H9 (cell line): ENCODE measurements around the gene KCNJ15. TPM values are rescaled to one million over a fixed set of nuclear protein-coding genes. Genes with fewer than 3 reads are reported as not detected.

Experiments used
- DNase-seq: peaks from one replicate; pipeline ENCODE4 v3.0.0-alpha.2; 2017
- H2AFZ ChIP-seq: one replicate; pipeline ENCODE4 v1.6.1; 2013; ENCODE audit warnings: mild to moderate bottlenecking, low read length, control low read depth, moderate library complexity
- H2AK5ac ChIP-seq: 2 replicates; pipeline ENCODE4 v1.6.1; 2013; ENCODE audit warnings: low read length, control low read depth, mixed read lengths; ENCODE audit not compliant: insufficient read length
- H2BK120ac ChIP-seq: one replicate; pipeline ENCODE4 v1.6.1; 2013; ENCODE audit warnings: low read depth, mild to moderate bottlenecking, low read length, control low read depth, inconsistent platforms; ENCODE audit not compliant: poor library complexity, severe bottlenecking
- H2BK12ac ChIP-seq: 2 replicates; pipeline ENCODE4 v1.6.1; 2013; ENCODE audit warnings: low read length, control low read depth, mixed read lengths, low read depth; ENCODE audit not compliant: insufficient read length
- H2BK15ac ChIP-seq: 2 replicates; pipeline ENCODE4 v1.6.1; 2013; ENCODE audit warnings: low read depth, low read length, control low read depth
- H2BK20ac ChIP-seq: one replicate; pipeline ENCODE4 v1.6.1; 2013; ENCODE audit warnings: low read depth, mild to moderate bottlenecking, low read length, control low read depth, inconsistent platforms; ENCODE audit not compliant: poor library complexity, severe bottlenecking
- H2BK5ac ChIP-seq: 2 replicates; pipeline ENCODE4 v1.6.1; 2013; ENCODE audit warnings: low read length, control low read depth, mixed read lengths; ENCODE audit not compliant: insufficient read length
- H3K14ac ChIP-seq: 2 replicates; pipeline ENCODE4 v1.6.1; 2013; ENCODE audit warnings: low read length, control low read depth; ENCODE audit not compliant: insufficient read depth
- H3K18ac ChIP-seq: 2 replicates; pipeline ENCODE4 v1.6.1; 2013; ENCODE audit warnings: low read depth, mild to moderate bottlenecking, mixed read lengths, low read length, control low read depth; ENCODE audit not compliant: insufficient read length
- H3K23ac ChIP-seq: 2 replicates; pipeline ENCODE4 v1.6.1; 2013; ENCODE audit warnings: low read length, control low read depth, mixed read lengths, low read depth; ENCODE audit not compliant: insufficient read length
- H3K23me2 ChIP-seq: 2 replicates; pipeline ENCODE4 v1.6.1; 2013; ENCODE audit warnings: low read depth, mild to moderate bottlenecking, mixed read lengths, low read length, control low read depth; ENCODE audit not compliant: insufficient read length, poor library complexity, severe bottlenecking
- H3K27ac ChIP-seq: 2 replicates; pipeline ENCODE4 v1.5.1; 2013; ENCODE audit warnings: low read length, control low read depth, mixed read lengths, low read depth; ENCODE audit not compliant: insufficient read length
- H3K27me3 ChIP-seq: 2 replicates; pipeline ENCODE4 v1.6.1; 2013; ENCODE audit warnings: low read length, control low read depth, inconsistent platforms; ENCODE audit not compliant: insufficient read depth
- H3K4ac ChIP-seq: 2 replicates; pipeline ENCODE4 v1.6.1; 2013; ENCODE audit warnings: low read depth, mild to moderate bottlenecking, control low read depth, inconsistent platforms, low read length, moderate library complexity
- H3K4me1 ChIP-seq: 2 replicates; pipeline ENCODE4 v1.6.1; 2013; ENCODE audit warnings: low read length, control low read depth, inconsistent platforms; ENCODE audit not compliant: insufficient read depth
- H3K4me2 ChIP-seq: 2 replicates; pipeline ENCODE4 v1.6.1; 2013; ENCODE audit warnings: low read length, control low read depth, mixed read lengths; ENCODE audit not compliant: insufficient read length, insufficient read depth
- H3K56ac ChIP-seq: 2 replicates; pipeline ENCODE4 v1.6.1; 2013; ENCODE audit warnings: low read depth, mild to moderate bottlenecking, mixed read lengths, low read length, control low read depth; ENCODE audit not compliant: insufficient read length
- H3K79me1 ChIP-seq: 2 replicates; pipeline ENCODE4 v1.6.1; 2013; ENCODE audit warnings: low read depth, mild to moderate bottlenecking, moderate library complexity, low read length, control low read depth, inconsistent platforms; ENCODE audit not compliant: insufficient read depth, poor library complexity, severe bottlenecking
- H3K79me2 ChIP-seq: 2 replicates; pipeline ENCODE4 v1.6.1; 2013; ENCODE audit warnings: low read length, control low read depth, inconsistent platforms; ENCODE audit not compliant: insufficient read depth
- H3K9ac ChIP-seq: 2 replicates; pipeline ENCODE4 v1.6.1; 2013; ENCODE audit warnings: low read length, control low read depth, mixed read lengths; ENCODE audit not compliant: insufficient read length; ENCODE audit errors: extremely low read depth
- H3K9me3 ChIP-seq: one replicate; pipeline ENCODE4 v1.6.1; 2013; ENCODE audit warnings: low read depth, low read length, inconsistent platforms; ENCODE audit not compliant: control insufficient read depth
- H3T11ph ChIP-seq: one replicate; pipeline ENCODE4 v1.6.1; 2013; ENCODE audit warnings: mild to moderate bottlenecking, low read length, control low read depth, inconsistent platforms
- H4K20me1 ChIP-seq: one replicate; pipeline ENCODE4 v1.6.1; 2013; ENCODE audit not compliant: control insufficient read depth, insufficient read length, insufficient read depth
- H4K5ac ChIP-seq: 2 replicates; pipeline ENCODE4 v1.6.1; 2013; ENCODE audit warnings: low read depth, mild to moderate bottlenecking, mixed read lengths, low read length, control low read depth; ENCODE audit not compliant: insufficient read length
- H4K8ac ChIP-seq: replicated peaks from 2 replicates; pipeline ENCODE4 v1.6.1; 2013; ENCODE audit warnings: low read length, control low read depth, mixed read lengths, low read depth; ENCODE audit not compliant: insufficient read length
- H4K91ac ChIP-seq: 2 replicates; pipeline ENCODE4 v1.6.1; 2013; ENCODE audit warnings: low read depth, mild to moderate bottlenecking, moderate library complexity, mixed read lengths, low read length, control low read depth; ENCODE audit not compliant: insufficient read length
- H3K27ac Mint-ChIP-seq, 3 experiments: 2 replicates in 2 of 3; 3 replicates in 1 of 3; pipeline ENCODE4 v1.8.0; 2020 to 2021; ENCODE audit warnings: mixed read lengths in 3 of 3, mild to moderate bottlenecking in 1 of 3, moderate library complexity in 1 of 3
- H3K27me3 Mint-ChIP-seq: 2 replicates; pipeline ENCODE4 v1.8.0; 2021; ENCODE audit warnings: low read depth, mild to moderate bottlenecking, moderate library complexity, mixed read lengths
- H3K36me3 Mint-ChIP-seq, 3 experiments: 2 replicates in 2 of 3; 3 replicates in 1 of 3; pipeline ENCODE4 v1.8.0; 2020 to 2021; ENCODE audit warnings: low read depth in 3 of 3, mixed read lengths in 3 of 3; ENCODE audit not compliant: insufficient read depth in 1 of 3
- H3K4me1 Mint-ChIP-seq, 2 experiments: 2 replicates each; pipeline ENCODE4 v1.8.0; 2020; ENCODE audit warnings: mixed read lengths in 2 of 2
- H3K4me3 Mint-ChIP-seq, 2 experiments: 2 replicates in 1 of 2; 3 replicates in 1 of 2; pipeline ENCODE4 v1.8.0; 2020 to 2021; ENCODE audit warnings: mild to moderate bottlenecking in 2 of 2, mixed read lengths in 2 of 2, moderate library complexity in 1 of 2
- H3K9me3 Mint-ChIP-seq, 2 experiments: 2 replicates in 1 of 2; 3 replicates in 1 of 2; pipeline ENCODE4 v1.8.0; 2020; ENCODE audit warnings: mild to moderate bottlenecking in 2 of 2, mixed read lengths in 2 of 2, moderate library complexity in 1 of 2
- WGBS: extraction: QIAGEN DNeasy Blood & Tissue Kit; methylation state at CpG from one replicate; pipeline ENCODE4 v1.1.7; 2013; ENCODE audit warnings: missing lambda C conversion rate, low lambda C conversion rate, mixed read lengths; ENCODE audit not compliant: insufficient read length; ENCODE audit errors: extremely low coverage; 5-methylcytosine and 5-hydroxymethylcytosine counted together
- total RNA-seq: library from RNA; stranded (reverse); gene quantifications from 2 replicates; pipeline ENCODE4 v1.2.1, GENCODE V29; 2021
- TF ChIP-seq, protein P1 (sequence below): fragments of 200-600 bp; sonication (generic); conservative IDR thresholded peaks from 3 replicates; pipeline ENCODE4 v1.8.0; 2021; ENCODE audit warnings: antibody characterized with exemption, mild to moderate bottlenecking

The KCNJ15 gene
- total RNA-seq, 1 experiment from 2014 or later, result not detected

DNA sequence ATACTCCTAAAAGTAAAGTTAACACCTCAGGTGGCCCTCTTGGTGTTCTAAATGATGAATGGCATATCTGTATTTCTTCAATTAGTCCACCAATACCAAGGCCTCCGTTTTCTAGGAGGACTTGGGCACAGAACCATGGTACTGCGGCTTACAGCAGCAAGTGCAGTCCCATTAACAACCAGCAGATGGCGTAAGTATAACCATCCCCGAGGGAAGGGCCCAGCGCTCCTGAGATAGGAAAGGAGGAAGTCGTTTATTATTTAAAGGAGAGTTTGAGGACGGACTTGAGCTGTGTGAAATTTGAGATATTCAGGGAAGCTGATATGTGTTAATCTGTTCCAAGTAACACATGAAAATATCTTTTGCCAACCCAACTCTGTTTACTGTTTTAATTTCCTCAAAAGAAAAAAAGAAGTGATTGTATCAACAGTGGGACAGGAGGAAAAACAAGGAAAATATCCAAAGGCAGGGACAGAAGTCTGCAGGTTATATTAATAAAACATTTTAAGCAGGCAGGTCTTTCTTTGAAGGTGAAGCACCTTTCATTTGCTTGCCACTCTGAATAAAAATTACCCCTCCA, 37.7 kb upstream of the KCNJ15 start:
- Histone ChIP-seq H3K23ac (no peak overlapping the region), H3K4me1 (no peaks in the 10 kb centered on the region), H3K9me3 (peaks cover 21% of the 10 kb centered on the region), H3K23me2 (no peaks in the 10 kb centered on the region), H4K20me1 (no peaks in the 10 kb centered on the region), H2BK120ac (no peak overlapping the region), H4K8ac (no peak overlapping the region), H3T11ph (no peak overlapping the region), H2AFZ (no peak overlapping the region), H3K14ac (no peak overlapping the region), H4K5ac (no peak overlapping the region), H2BK5ac (no peak overlapping the region), H3K27me3 (no peaks in the 10 kb centered on the region), H3K4me2 (no peak overlapping the region), H3K4ac (no peak overlapping the region), H3K9ac (no peak overlapping the region), H3K79me2 (no peaks in the 10 kb centered on the region), H2BK15ac (no peak overlapping the region), H2BK12ac (no peak overlapping the region), H3K79me1 (no peaks in the 10 kb centered on the region), H3K18ac (no peak overlapping the region), H3K56ac (no peak overlapping the region), H2AK5ac (no peak overlapping the region), H4K91ac (no peak overlapping the region), H2BK20ac (no peak overlapping the region), H3K27ac (no peak overlapping the region)
- H3K4me3 Mint-ChIP-seq, result no peak overlapping the region
- peaks cover 3% of the 10 kb centered on the region for H3K27me3 Mint-ChIP-seq
- no peak overlapping the region for H3K27ac Mint-ChIP-seq
- TF ChIP-seq, protein P1, sequence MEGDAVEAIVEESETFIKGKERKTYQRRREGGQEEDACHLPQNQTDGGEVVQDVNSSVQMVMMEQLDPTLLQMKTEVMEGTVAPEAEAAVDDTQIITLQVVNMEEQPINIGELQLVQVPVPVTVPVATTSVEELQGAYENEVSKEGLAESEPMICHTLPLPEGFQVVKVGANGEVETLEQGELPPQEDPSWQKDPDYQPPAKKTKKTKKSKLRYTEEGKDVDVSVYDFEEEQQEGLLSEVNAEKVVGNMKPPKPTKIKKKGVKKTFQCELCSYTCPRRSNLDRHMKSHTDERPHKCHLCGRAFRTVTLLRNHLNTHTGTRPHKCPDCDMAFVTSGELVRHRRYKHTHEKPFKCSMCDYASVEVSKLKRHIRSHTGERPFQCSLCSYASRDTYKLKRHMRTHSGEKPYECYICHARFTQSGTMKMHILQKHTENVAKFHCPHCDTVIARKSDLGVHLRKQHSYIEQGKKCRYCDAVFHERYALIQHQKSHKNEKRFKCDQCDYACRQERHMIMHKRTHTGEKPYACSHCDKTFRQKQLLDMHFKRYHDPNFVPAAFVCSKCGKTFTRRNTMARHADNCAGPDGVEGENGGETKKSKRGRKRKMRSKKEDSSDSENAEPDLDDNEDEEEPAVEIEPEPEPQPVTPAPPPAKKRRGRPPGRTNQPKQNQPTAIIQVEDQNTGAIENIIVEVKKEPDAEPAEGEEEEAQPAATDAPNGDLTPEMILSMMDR, result peak; percentile 93
- DNase-seq, result peak; percentile 68
- peaks cover 11 to 44% (median 20%) of the 10 kb centered on the region in 3 experiments for H3K36me3 Mint-ChIP-seq
- H3K4me1 Mint-ChIP-seq, result peaks cover 3 to 4% of the 10 kb centered on the region in 2 experiments; a peak in 2 of 4 replicates
- peaks cover 34 to 42% of the 10 kb centered on the region in 2 experiments for H3K9me3 Mint-ChIP-seq
- WGBS, result no CpG with 5 or more reads among the region's 7 CpGs
